ENCODE results near the gene CHMP4A.

The CHMP4A gene

GRCh38 chr14:24196071-24197055 is 16.9 kb downstream of the CHMP4A start:
- no peak for DNase-seq (ENCODE audit: low read depth in 1 of 2, low spot score in 1 of 2)

GRCh38 chr14:24195186-24196070 is 17.9 kb downstream of the CHMP4A start, which contains the start of gene TM9SF1:
TSS of gene TM9SF1 (minus strand) at chr14:24195441. CDS start at chr14:24195019, 422 bp downstream.
- peak; percentile 73 to 78 for DNase-seq (ENCODE audit: low read depth in 1 of 2, low spot score in 1 of 2)

GRCh38 chr14:24194873-24195185 is 18.5 kb downstream of the CHMP4A start:
- no peak for DNase-seq (ENCODE audit: low read depth in 1 of 2, low spot score in 1 of 2)

DNA sequence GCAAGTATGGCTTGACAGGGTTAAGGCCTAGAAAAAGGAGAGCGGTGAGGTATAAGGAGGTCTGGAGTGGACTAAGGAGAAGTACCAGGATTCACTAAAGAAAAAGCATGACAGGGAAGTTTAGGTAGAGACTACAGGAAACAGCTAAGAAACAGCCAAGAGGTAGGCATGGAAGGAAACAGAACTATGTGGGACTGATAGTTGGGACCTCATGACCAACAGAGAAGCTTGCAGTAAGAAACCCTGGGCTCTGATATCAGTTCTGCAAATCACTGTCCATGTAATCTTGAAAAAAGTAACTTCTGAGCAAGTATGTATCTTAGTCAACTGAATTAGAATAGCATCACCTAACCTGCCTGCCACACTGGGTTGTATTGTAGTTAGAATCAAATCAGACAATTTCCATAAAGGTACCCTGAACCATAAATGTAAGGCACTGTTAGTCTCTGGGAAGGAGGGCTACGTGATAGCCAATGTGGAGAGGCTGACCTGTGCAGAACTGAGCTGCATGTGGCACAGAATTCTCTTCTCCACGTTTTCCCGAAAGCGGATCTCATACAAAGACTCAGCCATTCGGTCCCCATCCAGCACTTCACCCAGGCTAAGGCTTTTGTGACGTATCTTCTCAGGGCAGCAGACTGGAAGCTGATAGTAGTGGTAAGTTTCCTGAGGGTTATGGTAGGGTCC is 19.0 kb downstream of the CHMP4A start:
- no peak for DNase-seq (ENCODE audit: low read depth in 1 of 2, low spot score in 1 of 2)

GRCh38 chr14:24192933-24193332 is 20.4 kb downstream of the CHMP4A start:
- no peak for DNase-seq (ENCODE audit: low read depth in 1 of 2, low spot score in 1 of 2)

- DNase-seq (ENCODE audit: low read depth in 1 of 2, low spot score in 1 of 2): no peak
Measured at GRCh38 chr14:24190416-24190815, 22.9 kb downstream of the CHMP4A start.

DNA sequence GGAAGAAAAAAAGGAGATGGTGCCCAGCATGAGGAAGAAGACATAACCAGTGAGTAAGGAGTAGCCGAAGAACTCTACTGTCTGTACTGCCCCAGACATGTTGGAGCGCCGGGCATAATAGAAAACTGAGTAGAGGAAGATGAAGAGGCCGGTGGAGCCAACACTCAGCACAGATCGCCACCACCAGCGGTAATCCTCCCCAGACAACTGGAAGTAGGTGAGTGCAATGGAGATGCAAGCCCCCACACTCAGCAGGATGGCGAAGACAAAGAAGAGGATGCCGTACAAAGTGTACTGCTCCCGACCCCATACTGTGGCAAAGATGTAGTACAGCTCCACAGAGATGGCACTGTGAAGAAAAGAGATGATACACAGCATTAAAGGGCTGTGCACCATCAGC is 23.8 kb downstream of the CHMP4A start:
- DNase-seq (ENCODE audit: low read depth in 1 of 2, low spot score in 1 of 2): no peak

DNA sequence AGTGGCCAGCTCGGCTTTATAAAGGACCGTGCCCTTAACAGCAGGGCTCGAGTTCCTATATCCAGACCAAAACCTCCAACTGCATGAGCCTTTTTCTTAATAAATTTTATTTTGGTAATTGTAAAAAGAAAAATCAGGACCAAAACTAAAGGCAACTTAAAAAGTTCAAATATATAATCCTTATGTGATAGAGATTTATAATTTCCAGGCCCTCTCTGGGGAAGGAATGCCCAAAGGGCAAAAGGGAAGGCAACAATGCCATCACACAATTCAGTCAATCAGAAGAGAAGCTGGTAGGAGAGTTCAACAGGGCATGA is 24.3 kb downstream of the CHMP4A start:
- no peak for DNase-seq (ENCODE audit: low read depth in 1 of 2, low spot score in 1 of 2)

DNA sequence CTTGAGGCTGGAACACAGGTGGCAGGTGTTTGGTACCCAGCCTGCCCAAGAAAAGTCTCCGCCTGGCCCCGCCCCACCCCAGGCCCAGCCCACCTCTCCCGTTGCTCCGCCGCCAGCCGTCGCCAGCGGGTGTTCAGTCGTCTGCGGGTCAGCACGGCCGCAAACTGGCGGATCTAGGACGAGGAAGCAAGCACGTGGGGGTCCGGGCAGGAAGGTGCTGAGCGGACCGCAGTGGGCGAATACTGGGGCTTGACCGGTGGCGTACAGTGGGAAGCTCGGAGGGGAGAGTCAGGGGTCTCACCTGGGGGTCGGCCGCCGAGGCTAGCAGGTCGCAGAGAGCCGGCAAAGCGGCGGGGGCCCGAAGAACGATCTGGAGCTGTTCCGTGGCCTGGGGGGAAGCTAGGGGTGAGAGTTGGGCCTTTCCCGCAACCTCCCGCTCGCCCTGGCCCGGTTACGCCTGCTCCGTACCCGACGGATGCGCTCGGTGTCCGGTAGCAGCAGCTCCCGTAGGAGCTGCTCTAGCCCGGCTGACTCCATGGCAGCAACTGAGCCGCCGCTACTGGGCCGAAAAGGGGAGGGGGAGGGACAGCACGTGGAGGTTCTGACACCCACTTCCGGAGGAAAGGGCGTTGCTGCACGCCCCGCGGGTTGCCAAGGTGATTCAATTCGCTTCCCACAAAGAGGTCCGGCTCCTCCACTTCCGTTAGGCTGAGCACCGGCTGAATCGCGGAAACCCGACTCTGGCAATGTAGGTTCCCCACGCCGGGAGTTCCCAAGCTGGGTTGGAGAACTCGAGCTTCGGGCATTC is 24.8 kb downstream of the CHMP4A start, which contains the start of gene IPO4:
IPO4 (minus strand) TSS at position 566 of the 808 bp plus-strand sequence; CDS start at position 537, 29 bp downstream.
- peak; percentile 92 for DNase-seq (ENCODE audit: low read depth in 1 of 2, low spot score in 1 of 2)

GRCh38 chr14:24187539-24187915 is 25.8 kb downstream of the CHMP4A start:
- DNase-seq (ENCODE audit: low read depth in 1 of 2, low spot score in 1 of 2): no peak

GRCh38 chr14:24186831-24187538 is 26.3 kb downstream of the CHMP4A start:
- DNase-seq (ENCODE audit: low read depth in 1 of 2, low spot score in 1 of 2): no peak

- no peak for DNase-seq (ENCODE audit: low read depth in 1 of 2, low spot score in 1 of 2)
Measured at GRCh38 chr14:24185741-24186140, 27.5 kb downstream of the CHMP4A start.

- no peak for DNase-seq (ENCODE audit: low read depth in 1 of 2, low spot score in 1 of 2)
Measured at GRCh38 chr14:24185026-24185425, 28.3 kb downstream of the CHMP4A start.

- no peak for DNase-seq (ENCODE audit: low read depth in 1 of 2, low spot score in 1 of 2)
Measured at GRCh38 chr14:24184104-24184970, 29.0 kb downstream of the CHMP4A start.

DNA sequence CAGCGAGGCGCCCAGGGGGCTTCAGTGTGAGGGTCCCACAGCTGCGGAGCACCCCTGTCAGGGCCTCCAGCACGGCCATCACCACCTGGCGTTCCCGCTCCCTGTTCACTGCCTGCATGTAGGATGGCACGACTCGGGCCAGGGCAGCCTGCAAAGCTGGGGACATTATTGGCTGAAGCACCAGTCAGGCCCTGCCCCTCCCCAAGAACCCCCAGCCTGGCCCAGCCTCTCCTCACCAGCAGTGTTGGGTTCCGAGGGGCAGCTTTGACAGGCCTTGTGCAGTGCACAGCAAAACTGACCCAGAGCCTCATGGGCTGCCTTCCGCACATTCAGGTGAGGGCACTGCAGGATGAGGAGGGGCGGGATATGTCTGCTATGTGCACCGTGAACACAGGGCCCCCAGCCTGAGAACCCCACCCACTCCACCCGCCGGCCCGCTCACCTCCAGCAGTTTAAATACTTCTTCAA is 30.2 kb downstream of the CHMP4A start:
- DNase-seq (ENCODE audit: low read depth in 1 of 2, low spot score in 1 of 2): no peak

DNA sequence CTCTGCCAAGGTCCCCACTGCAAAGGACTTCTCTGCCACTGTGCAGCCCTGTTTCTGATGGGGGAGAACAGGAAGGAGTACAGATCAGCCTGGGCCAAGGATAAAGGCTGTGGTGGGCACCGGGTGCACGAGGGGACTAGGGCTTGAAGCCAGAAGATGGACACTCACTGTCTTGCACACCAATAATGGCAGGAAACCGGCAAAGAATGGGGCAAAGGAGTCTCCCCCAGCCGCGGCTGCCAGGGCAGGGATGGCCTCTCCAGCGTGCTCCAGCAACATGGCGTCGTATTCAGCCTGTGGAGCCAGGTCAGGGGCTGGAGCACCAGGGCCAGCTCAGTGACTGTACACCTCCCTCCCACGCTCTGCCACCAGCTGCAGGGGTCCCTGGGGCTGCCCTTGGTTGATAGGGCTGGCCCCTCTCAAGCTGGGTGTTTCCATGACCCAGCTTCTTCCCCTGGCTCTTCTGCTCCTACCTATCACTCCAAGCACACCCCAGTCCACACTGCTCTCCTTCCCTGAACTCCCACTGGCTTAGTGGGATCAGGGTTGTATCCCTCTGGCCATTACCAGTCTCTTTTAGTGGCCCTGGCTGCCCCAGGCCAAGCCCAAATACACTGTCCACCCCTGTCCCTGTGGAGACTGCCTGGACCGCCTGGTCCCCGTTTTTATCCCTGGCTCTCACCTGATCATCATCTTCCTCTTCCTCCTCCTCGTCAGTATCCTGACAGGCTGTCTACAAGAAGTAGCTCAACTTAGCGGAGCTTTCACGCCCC is 31.0 kb downstream of the CHMP4A start:
- DNase-seq (ENCODE audit: low read depth in 1 of 2, low spot score in 1 of 2): no peak

GRCh38 chr14:24181371-24182077 is 31.8 kb downstream of the CHMP4A start:
- DNase-seq (ENCODE audit: low read depth in 1 of 2, low spot score in 1 of 2): no peak

Data from activated T-helper 1 cell treated with anti-CD3 and anti-CD28 coated beads, Interleukin-2, amount 50 U/mL, for 16 hours (primary cell).